NCI-H1694 (cell line): ENCODE measurements around the gene TSC2.
"Not testable (repeated sequence)": the region's sequence is repeated elsewhere in the genome, so short reads cannot be mapped to it uniquely, and the experiment has no call there.

Source experiments
- DNase-seq: peaks from one replicate; lab custom pipeline; 2025; lab: John Stamatoyannopoulos, UW

Gene TSC2

GRCh38 chr16:2009791-2010510 lies 37.8 kb upstream of the TSC2 start, which contains the start of gene ZNF598:
Gene ZNF598 (minus strand): TSS chr16:2009821.
- DNase-seq, result peak; percentile 43

GRCh38 chr16:2011726-2012125 lies 36.1 kb upstream of the TSC2 start:
- DNase-seq, result not testable (repeated sequence)

- no peak for DNase-seq
Measured at GRCh38 chr16:2013527-2013926, 34.3 kb upstream of the TSC2 start.

- no peak for DNase-seq
Measured at GRCh38 chr16:2015117-2015946, 32.5 kb upstream of the TSC2 start.

- no peak for DNase-seq
Measured at GRCh38 chr16:2015947-2016208, 31.9 kb upstream of the TSC2 start.

- no peak for DNase-seq
Measured at GRCh38 chr16:2016407-2016922, 31.3 kb upstream of the TSC2 start.

GRCh38 chr16:2019518-2019920 lies 28.3 kb upstream of the TSC2 start, which contains the start of gene NPW:
Gene NPW (plus strand): TSS chr16:2019785.
- DNase-seq, result no peak

- no peak for DNase-seq
Measured at GRCh38 chr16:2019921-2020831, 27.6 kb upstream of the TSC2 start.

- DNase-seq, result no peak
Measured at GRCh38 chr16:2022723-2023091, 25.1 kb upstream of the TSC2 start.

GRCh38 chr16:2023092-2024031 lies 24.4 kb upstream of the TSC2 start:
- peak; percentile 75 for DNase-seq

GRCh38 chr16:2024032-2024420 lies 23.8 kb upstream of the TSC2 start:
- DNase-seq, result no peak

GRCh38 chr16:2025251-2025650 lies 22.5 kb upstream of the TSC2 start:
- no peak for DNase-seq

- no peak for DNase-seq
Measured at GRCh38 chr16:2025878-2026460, 21.8 kb upstream of the TSC2 start.

- no peak for DNase-seq
Measured at GRCh38 chr16:2026461-2027023, 21.2 kb upstream of the TSC2 start, which contains the start of gene NHERF2. Gene NHERF2 (plus strand): TSS chr16:2026902. CDS start chr16:2027006, 104 bp downstream.

- DNase-seq, result no peak
Measured at GRCh38 chr16:2027024-2028010, 20.5 kb upstream of the TSC2 start.

- DNase-seq, result no peak
Measured at GRCh38 chr16:2028146-2028545, 19.6 kb upstream of the TSC2 start.

GRCh38 chr16:2028620-2029220 lies 19.1 kb upstream of the TSC2 start:
- DNase-seq, result no peak

- no peak for DNase-seq
Measured at GRCh38 chr16:2029350-2029749, 18.4 kb upstream of the TSC2 start.

- no peak for DNase-seq
Measured at GRCh38 chr16:2030036-2030435, 17.7 kb upstream of the TSC2 start.
